ENCODE results near the gene SULF2. TPM values are rescaled to one million over a fixed set of nuclear protein-coding genes. Genes with fewer than 3 reads are reported as not detected.
"Not testable (repeated sequence)": the region's sequence is repeated elsewhere in the genome, so short reads cannot be mapped to it uniquely, and the experiment has no call there.

Gene SULF2
- total RNA-seq = 0.66 and 1.1 TPM in 2 replicates

GRCh38 chr20:47785311-47785853 lies at the start of gene SULF2:
Gene SULF2, minus strand, starts transcription at chr20:47785481. Its CDS starts 28,118 bp downstream, at chr20:47757363.
- intact Hi-C loops (cut with micrococcal nuclease) = loop anchor here (5.0 kb wide), 1 partner anchor 58 kb away; no protein-coding TSS in a partner anchor

GRCh38 chr20:47831675-47832074 lies 46.4 kb upstream of the SULF2 start:
- intact Hi-C loops (cut with micrococcal nuclease) = not testable (repeated sequence)

GRCh38 chr20:47826716-47827115 lies 41.4 kb upstream of the SULF2 start:
- intact Hi-C loops (cut with micrococcal nuclease) = not testable (repeated sequence)

- intact Hi-C loops (cut with micrococcal nuclease) = not testable (repeated sequence)
Measured at GRCh38 chr20:47826006-47826405, 40.7 kb upstream of the SULF2 start.

- intact Hi-C loops (cut with micrococcal nuclease) = no loop called here
Measured at GRCh38 chr20:47825011-47825762, 39.9 kb upstream of the SULF2 start.

GRCh38 chr20:47823941-47824340 lies 38.7 kb upstream of the SULF2 start:
- intact Hi-C loops (cut with micrococcal nuclease) = not testable (repeated sequence)

- intact Hi-C loops (cut with micrococcal nuclease) = no loop called here
Measured at GRCh38 chr20:47821481-47822100, 36.3 kb upstream of the SULF2 start.

GRCh38 chr20:47818996-47819609 lies 33.8 kb upstream of the SULF2 start:
- intact Hi-C loops (cut with micrococcal nuclease) = no loop called here

- intact Hi-C loops (cut with micrococcal nuclease) = no loop called here
Measured at GRCh38 chr20:47818466-47818865, 33.2 kb upstream of the SULF2 start.

GRCh38 chr20:47818016-47818415 lies 32.7 kb upstream of the SULF2 start:
- intact Hi-C loops (cut with micrococcal nuclease) = no loop called here

- intact Hi-C loops (cut with micrococcal nuclease) = no loop called here
Measured at GRCh38 chr20:47817573-47817972, 32.3 kb upstream of the SULF2 start.

GRCh38 chr20:47816487-47817451 lies 31.5 kb upstream of the SULF2 start:
- intact Hi-C loops (cut with micrococcal nuclease) = no loop called here

- intact Hi-C loops (cut with micrococcal nuclease) = no loop called here
Measured at GRCh38 chr20:47815866-47816265, 30.6 kb upstream of the SULF2 start.

- intact Hi-C loops (cut with micrococcal nuclease) = no loop called here
Measured at GRCh38 chr20:47815416-47815806, 30.1 kb upstream of the SULF2 start.

- intact Hi-C loops (cut with micrococcal nuclease) = no loop called here
Measured at GRCh38 chr20:47814632-47815415, 29.5 kb upstream of the SULF2 start.

GRCh38 chr20:47810721-47811347 lies 25.6 kb upstream of the SULF2 start:
- intact Hi-C loops (cut with micrococcal nuclease) = no loop called here

GRCh38 chr20:47810116-47810677 lies 24.9 kb upstream of the SULF2 start:
- intact Hi-C loops (cut with micrococcal nuclease) = no loop called here

GRCh38 chr20:47809161-47809960 lies 24.1 kb upstream of the SULF2 start:
- intact Hi-C loops (cut with micrococcal nuclease) = no loop called here

GRCh38 chr20:47805951-47806350 lies 20.7 kb upstream of the SULF2 start:
- intact Hi-C loops (cut with micrococcal nuclease) = no loop called here

Data from T-helper 2 cell treated with Interferon-gamma antibody and Interleukin-4, amounts not matched to agents 100 ng/mL and 5 ng/mL, for 36 hours (primary cell).